Measurements from ENCODE around the gene MCF2L.
"Not testable (repeated sequence)": the region's sequence is repeated elsewhere in the genome, so short reads cannot be mapped to it uniquely, and the experiment has no call there.

Gene MCF2L

DNA sequence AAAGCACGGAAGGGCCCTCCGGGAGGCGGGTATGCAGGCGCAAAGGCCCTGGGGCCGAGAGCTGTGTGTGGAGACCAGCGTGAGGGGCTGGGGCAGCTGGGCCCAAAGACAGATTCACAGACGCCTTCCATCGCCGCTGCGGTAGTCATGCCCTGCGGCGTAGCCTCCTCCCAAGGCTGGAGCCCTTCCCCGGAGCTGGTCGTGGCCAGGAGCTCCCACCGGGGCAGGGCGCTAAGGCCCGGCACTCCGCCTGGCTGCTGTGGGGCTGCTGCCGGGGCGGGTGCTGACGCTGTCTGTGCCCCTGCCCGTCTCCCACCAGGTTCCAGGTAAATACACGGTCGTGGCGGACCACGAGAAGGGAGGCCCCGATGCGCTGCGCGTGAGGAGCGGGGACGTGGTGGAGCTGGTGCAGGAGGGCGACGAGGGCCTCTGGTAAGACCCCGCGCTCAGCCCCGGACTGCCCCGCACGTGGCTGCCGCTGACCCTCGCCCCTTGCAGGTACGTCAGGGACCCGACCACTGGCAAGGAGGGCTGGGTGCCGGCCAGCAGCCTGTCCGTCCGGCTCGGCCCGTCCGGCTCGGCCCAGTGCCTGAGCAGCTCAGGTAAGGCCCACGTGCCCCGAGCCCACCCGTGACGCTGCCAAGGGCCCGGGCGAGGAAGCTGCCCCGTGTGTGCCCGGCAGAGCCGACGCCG, 127.2 kb downstream of the MCF2L start:
- no peak for DNase-seq (ENCODE audit: low read depth)

DNA sequence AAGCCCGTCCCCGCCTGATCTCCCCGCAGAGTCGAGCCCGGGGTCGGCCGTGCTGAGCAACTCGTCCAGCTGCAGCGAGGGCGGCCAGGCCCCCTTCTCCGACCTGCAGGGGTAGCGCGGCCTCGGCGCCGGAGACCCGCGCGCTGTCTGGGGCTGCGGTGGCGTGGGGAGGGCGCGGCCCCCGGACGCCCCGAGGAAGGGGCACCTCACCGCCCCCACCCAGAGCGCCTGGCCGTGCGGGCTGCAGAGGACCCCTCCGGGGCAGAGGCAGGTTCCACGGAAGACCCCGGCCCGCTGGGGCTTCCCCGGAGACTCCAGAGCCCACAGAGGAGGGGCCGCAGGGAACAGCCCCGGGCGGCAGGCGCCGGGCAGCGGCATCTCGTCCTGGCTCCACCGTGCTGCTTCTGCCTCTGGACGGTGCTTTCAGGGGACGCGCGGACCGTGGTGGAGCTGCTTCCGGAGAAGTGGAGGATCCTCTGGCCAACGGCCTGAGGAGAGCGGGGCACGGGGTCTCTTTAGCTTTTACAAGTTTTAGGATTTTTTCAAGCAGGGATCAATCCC, 127.8 kb downstream of the MCF2L start:
- DNase-seq (ENCODE audit: low read depth), result no peak

DNA sequence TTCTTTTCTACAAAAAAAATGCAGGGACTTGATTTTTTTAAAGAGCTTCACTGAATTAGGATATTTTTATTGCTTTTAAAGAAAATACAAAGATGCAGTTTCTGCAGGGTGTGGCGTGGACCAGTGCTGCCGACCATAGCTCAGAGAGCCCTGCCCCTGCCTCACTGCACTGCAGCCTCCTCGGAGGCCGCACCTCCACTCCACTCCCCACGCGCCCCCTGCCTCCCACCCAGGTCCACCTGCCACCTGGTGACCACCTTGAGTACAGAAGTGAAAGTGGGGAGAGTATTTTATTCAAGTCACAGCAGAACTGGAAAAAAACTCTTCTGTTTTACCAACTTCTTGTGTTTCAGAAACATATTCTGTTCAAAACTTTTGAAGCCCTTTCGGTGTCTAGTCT, 128.6 kb downstream of the MCF2L start:
- no peak for DNase-seq (ENCODE audit: low read depth)

DNA sequence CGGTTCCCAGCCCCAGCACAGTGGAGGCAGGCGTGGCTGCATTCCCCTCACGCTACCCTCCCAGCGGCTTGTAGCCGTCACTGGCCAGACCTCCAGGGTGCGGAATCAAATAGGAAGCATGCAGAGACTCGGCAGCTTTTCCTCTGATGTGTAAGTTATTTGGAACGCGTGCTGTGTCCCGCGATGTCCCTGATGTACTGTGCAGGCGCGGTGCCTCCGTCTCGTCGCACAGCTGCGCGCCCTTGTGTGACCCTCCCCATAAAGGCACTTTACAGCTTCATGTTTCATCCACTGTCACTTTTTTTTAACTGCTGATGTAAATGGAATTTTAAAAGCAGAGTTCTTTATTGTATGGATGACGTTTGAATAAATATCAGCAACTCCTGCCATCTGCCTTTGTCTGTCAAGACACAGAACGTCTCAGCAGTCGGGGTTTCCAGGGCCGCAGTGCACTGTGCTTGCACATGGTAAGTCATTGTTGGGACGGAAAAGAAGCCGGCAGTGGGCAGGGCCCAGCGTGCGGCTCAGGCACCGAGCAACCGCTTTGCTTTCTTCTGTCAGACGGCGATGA, 129.2 kb downstream of the MCF2L start:
- no peak for DNase-seq (ENCODE audit: low read depth)

DNA sequence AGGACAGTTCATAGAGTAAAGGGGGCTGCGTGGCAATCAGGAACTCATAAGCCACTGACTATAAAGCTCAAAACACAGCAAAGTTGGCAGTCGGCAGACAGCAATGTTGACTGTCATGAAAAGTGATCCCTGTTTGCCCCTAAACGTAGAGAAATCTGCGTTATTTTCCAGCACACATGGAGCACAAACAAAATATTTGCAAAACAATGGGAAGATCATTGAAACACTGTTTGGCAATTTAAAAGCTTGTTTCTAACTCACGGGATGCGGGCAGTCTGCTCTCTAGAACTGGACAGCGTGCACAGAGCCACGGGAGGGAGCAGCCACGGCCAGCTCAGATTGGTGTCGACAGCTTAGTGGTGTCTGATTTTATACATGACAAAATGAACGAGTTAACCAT, 130.1 kb downstream of the MCF2L start:
- no peak for DNase-seq (ENCODE audit: low read depth)

DNA sequence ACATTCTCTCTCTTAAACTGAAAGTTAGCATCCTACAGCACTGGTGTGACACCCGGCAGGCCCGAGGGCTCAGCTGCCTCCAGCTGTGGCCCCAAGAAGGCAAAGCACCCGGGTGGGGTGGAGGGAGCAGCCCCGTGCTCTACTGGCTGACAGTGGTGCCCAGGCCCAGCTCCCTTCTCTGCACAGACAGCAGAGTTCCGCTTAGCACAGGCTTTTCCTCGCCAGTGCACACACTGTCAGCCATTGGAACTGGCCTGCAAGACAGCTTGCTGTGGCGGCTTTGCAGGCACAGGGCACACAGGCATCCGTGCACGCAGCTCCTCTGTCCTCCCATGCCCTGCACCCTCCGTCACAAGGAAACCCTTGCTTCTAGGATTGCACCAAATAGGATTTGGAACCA, 133.3 kb downstream of the MCF2L start:
- not testable (repeated sequence) for DNase-seq (ENCODE audit: low read depth)

DNA sequence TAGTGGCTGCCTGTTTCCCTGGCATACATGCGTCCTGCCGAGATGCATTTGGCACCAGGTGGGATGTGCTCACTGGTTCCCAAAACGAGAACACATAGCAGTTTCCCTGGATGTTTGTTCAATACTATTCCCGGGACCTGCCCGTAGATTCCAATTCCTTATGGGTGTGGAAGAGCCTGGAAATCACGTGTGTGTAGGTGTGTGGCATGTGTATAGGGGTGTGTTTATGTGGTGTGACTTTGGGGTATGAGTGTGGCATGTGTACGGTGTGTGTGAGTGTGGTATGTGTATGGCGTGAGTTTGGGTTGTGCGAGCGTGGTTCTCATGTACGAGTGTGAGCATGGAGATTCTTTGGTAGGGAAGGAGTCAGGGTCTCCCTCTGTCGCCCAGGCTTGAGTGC, 133.7 kb downstream of the MCF2L start:
- DNase-seq (ENCODE audit: low read depth), result no peak

DNA sequence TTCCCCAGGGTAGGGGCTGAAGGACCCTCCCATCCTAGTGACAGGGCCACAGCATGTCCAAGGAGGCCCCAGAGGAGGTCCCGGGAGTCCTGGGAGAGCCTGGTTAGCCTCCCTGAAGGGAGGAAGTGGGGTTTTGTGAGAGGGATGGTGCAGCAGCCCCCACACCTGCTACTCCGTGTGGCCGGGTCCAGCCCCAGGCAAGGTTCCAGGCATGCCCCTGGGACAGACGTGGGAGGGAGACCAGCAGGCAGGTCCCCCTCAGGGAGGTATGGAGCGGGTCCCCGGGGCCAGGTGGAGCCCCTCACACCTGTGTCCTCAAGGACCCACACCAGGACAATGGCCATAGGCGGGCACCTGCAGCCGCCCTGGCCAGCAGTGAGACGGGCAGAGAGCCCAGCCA, 134.6 kb downstream of the MCF2L start:
- no peak for DNase-seq (ENCODE audit: low read depth)

DNA sequence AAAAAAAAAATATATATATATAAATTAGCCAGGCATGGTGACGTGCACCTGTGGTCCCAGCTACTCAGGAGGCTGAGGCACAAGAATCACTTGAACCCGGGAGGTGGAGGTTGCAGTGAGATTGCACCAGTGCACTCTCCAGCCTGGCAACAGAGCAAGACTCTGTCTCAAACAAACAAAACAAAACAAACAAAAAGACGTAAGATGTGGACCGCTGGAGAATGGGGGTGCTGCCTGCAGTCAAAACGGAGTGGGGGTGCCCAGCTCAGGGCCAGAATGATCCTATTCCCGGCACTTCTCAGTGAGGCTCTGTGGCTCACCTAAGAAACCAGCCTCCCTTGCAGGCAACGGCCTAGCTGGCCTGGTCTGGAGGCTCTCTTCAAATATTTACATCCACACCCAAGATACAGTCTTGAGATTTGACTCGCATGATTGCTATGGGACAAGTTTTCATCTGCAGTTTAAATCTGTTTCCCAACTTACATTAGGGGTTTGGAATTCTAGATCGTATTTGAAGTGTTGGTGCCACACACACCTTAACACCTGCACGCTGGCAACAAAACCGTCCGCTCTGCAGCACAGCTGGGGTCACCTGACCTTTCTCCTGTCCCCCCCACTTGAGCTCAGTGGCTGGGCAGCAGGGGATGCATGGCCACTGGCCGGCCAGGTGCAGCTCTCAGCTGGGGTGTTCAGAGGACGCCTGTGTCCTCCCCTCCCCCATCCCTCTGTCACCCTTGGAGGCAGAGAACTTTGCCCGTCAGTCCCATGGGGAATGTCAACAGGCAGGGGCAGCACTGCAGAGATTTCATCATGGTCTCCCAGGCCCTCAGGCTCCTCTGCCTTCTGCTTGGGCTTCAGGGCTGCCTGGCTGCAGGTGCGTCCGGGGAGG, 136.3 kb downstream of the MCF2L start, which contains the start of gene F7:
F7 (plus strand) TSS at position 760 of the 889 bp plus-strand sequence; CDS start at position 811, 51 bp downstream.
- DNase-seq (ENCODE audit: low read depth), result no peak

DNA sequence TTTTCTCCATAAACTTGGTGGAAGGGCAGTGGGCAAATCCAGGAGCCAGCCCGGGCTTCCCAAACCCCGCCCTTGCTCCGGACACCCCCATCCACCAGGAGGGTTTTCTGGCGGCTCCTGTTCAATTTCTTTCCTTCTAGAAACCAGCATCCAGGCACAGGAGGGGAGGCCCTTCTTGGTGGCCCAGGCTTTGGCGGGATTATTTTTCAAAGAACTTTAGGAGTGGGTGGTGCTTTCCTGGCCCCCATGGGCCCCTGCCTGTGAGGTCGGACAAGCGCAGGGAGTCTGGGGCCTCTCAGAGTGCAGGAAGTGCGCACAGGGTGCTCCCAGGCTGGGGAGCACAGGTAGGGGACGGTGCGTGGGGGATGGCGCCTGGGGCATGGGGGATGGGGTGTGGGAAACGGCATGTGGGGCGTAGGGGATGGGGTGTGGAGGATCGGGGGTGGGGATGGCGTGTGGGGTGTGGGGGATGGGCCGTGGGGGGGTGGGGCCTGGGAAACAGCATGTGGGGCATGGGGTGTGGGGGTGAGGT, 137.0 kb downstream of the MCF2L start:
- no peak for DNase-seq (ENCODE audit: low read depth)

DNA sequence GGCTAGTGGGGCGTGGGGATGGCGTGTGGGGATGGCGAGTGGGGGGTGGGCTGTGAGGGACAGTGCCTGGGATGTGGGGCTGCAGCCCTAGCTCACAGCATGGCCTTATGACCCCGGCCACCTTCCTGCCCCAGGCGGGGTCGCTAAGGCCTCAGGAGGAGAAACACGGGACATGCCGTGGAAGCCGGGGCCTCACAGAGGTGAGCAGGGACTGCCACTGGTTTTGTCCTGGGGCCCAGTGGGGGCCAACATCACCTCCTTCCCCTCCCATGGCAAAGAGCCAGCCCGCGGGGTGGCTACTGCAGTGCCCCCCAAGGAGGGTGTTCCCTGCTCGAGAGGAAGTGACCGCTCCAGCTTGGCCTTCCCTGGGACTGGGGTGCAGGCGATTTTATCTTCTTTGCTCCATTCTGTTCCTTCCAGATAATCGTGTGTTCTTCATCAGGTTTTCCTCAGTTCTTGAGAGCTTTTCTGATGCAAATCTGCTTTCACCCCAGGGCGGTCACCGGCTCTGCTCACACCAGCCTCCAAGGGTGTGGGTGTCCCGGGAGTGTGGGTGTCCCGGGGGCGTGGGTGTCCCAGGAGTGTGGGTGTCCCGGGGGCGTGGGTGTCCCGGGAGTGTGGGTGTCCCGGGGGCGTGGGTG, 137.8 kb downstream of the MCF2L start:
- no peak for DNase-seq (ENCODE audit: low read depth)

DNA sequence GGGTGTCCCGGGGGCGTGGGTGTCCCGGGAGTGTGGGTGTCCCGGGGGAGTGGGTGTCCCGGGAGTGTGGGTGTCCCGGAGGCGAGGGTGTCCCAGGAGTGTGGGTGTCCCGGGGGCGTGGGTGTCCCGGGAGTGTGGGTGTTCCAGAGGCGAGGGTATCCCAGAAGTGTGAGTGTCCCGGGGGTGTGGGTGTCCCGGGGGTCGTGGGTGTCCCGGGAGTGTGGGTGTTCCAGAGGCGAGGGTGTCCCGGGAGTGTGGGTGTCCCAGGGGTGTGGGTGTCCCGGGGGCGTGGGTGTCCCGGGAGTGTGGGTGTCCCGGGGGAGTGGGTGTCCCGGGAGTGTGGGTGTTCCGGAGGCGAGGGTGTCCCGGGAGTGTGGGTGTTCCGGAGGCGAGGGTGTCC, 139.5 kb downstream of the MCF2L start:
- DNase-seq (ENCODE audit: low read depth), result not testable (repeated sequence)

DNA sequence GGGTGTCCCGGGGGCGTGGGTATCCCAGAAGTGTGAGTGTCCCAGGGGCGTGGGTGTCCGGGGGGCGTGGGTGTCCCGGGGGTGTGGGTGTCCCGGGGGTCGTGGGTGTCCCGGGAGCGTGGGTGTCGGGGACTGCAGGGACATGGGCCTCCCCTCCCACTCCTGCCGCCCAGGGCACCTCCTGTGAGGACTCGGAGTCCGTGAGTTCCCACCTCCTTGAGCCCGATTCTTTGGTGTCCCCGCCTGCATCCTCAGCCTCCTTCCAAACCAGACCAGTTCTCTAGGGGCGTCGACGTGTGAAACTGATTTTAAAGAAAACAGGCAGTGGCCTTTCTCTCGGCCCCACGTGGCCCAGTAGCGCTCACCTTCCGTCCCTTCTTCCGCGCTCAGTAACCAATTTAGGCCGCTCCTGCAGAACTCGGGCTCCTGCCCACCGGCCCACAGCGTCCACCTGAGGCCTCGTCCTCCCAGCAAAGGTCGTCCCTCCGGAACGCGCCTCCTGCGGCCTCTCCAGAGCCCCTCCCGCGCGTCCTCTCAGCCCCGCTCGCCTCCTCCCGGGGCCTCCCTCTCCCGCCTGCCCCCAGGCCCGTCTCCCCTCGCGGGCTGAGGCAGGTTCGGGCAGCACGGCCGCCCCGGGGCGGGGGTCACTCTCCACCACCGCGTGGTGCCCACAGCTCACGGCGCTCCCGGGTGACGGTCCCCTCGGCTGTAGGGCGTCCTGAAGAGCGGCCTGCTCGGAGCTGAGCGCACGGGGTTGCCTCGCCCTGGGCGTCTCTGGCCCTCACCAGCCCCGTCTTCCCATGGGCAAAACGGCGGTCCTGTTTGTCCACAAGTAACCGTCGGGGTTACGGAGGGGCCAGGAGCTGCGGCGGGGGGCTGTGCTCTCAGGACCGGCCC, 140.4 kb downstream of the MCF2L start:
- no peak for DNase-seq (ENCODE audit: low read depth)

DNA sequence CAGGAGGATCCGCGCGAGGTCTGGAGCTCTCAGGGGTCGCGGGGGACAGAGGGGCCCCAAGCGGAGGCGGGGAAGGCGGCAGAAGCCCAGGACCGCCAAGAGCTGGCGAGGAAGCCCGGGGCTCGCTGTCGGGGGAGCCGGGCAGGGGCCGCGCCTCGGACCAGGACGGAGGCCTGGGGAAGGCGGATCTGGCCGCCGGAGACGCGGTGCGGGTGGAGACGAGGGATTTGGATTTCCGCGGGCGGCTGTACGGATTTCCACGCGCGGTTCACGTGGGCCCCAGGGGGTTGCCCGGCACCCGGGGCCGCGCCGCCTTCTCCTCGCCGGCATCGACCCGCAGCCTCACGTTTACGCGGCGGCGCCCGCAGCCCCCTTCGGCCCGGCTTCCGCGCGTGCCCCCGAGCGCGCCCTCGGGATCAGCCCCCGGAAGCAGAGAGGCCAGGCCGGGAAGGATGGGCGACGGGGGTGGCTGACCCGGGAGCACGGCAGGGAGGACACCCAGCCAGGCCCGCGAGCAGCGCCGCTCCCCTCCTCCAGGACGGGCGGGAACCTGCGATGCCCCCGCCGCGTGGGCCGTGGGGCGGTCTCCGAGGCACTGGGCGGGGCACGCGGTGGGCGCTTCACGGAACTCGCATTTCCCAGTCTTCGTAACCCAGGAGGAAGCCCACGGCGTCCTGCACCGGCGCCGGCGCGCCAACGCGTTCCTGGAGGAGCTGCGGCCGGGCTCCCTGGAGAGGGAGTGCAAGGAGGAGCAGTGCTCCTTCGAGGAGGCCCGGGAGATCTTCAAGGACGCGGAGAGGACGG, 141.2 kb downstream of the MCF2L start:
- DNase-seq (ENCODE audit: low read depth), result peak; percentile 53

DNA sequence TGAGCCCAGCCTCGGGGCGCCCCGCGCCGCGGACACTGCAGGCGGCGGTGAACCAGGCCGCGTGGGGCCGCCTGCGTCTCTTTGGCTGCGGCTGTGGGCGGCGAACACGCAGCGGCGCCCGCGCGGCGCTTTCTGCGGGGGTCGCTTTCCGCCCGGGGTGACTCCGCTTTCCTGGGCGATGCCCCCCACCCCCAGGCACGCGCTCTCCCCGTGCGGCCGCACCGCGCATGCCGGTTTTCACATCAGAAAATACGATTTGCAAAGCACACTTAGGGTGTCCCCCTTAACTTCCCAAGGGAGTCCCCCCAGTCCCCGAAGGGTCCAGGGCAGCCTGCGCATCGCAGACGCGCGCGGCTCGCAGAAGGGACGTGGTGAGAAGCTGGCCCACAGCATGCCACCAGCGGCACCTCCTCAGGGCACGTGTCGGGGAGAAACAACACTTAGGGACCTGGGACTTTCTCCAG, 141.9 kb downstream of the MCF2L start:
- DNase-seq (ENCODE audit: low read depth), result peak; percentile 45

DNA sequence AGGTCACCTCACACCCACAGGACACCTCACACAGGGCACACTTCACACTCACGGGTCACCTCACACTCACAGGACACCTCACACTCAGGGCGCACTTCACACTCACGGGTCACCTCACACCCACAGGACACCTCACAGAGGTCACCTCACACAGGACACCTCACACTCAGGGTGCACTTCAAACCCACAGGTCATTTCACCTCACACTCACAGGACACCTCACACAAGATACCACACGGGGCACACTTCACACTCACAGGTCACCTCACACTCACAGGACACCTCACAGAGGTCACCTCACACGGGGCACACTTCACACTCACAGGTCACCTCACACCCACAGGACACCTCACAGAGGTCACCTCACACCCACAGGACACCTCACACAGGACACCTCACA, 142.8 kb downstream of the MCF2L start:
- not testable (repeated sequence) for DNase-seq (ENCODE audit: low read depth)

DNA sequence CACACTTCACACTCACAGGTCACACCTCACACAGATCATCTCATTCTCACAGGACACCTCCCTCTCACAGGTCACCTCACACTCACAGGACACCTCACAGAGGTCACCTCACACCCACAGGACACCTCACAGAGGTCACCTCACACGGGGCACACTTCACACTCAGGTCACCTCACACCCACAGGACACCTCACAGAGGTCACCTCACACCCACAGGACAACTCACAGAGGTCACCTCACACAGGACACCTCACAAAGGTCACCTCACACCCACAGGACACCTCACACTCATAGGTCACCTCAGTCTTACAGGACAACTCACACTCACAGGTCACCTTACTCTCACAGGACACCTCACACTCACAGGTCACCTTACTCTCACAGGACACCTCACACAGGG, 143.5 kb downstream of the MCF2L start:
- not testable (repeated sequence) for DNase-seq (ENCODE audit: low read depth)

DNA sequence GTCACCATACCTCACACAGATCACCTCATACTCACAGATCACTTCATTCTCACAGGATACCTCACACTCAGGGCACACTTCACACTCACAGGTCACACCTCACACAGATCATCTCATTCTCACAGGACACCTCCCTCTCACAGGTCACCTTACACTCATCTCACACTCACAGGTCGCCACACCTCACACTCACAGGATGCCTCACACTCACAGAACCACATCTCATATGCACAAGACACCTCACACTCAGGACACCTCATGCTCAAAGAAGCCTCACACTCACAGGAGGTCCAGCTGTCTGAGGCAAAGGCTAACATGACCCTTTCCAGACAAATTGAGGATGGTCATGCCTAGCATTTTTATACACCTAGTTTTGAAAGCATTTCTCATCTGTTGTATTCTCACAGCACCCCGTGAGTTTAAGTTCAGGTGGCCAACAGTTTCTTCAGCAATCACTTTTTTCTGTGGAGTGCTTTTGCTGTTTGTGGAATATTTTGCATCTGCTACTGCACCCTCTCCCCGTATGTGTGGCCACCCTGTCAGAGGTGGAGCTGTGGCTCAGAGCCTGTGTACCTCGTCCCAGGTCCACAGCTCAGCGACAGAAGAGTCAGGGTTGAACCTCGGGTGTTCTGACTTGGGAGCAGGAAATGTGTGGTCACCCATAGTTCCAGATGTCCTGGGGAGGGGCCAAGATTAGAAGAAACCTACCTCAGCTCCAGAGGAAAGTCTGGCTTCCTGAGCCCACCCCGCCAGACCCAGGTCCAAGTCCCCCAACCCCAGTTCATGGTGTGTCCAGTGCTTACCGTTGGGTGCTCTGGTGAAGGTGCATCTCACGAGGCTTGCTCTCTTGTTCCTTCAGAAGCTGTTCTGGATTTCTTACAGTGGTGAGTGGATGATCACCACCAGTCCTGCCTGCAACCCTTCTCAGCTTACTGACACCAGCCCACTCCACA, 144.2 kb downstream of the MCF2L start:
- no peak for DNase-seq (ENCODE audit: low read depth)

DNA sequence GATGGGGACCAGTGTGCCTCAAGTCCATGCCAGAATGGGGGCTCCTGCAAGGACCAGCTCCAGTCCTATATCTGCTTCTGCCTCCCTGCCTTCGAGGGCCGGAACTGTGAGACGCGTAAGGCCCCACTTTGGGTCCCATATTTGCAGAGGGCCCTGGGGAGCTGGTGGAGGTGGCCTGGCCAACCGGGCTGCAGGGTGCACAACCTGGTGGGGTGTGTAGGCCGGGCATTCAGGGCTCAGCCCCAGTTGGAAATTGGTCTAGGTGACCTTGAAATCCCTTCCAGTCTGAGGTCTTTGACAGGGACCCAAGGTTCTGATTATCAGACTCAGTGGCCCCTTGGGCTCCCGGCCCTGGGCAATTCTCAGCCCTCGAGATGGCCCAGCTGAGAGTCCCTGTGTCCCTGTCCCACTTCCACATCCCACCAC, 144.8 kb downstream of the MCF2L start:
- DNase-seq (ENCODE audit: low read depth), result no peak
